Measurements from ENCODE around the gene OR6B1.

Gene OR6B1

DNA sequence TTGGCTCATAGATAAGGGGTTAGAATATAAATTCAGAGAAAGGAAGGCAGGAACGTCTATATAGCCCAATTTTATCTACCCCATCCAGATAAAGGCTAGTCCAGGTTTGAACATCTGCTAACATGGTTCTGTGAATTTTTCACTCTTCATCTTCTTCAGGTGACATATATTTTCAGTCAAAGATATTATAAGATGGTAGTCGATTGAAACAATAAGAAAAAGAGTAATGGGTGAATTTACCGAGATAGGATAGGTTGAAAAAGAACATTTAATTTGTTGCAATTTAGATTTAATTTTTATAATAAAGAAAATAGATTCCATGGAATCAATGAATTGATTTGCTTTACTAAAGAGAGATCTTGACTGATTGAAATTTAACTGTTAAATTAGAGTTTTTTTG lies 45.6 kb upstream of the OR6B1 start, which contains the start of gene OR2F1:
Gene OR2F1 (plus strand): TSS at position 301 of the 400 bp plus-strand sequence. CDS start 5,127 bp downstream, outside the sequence.
- TF ChIP-seq, protein P1, sequence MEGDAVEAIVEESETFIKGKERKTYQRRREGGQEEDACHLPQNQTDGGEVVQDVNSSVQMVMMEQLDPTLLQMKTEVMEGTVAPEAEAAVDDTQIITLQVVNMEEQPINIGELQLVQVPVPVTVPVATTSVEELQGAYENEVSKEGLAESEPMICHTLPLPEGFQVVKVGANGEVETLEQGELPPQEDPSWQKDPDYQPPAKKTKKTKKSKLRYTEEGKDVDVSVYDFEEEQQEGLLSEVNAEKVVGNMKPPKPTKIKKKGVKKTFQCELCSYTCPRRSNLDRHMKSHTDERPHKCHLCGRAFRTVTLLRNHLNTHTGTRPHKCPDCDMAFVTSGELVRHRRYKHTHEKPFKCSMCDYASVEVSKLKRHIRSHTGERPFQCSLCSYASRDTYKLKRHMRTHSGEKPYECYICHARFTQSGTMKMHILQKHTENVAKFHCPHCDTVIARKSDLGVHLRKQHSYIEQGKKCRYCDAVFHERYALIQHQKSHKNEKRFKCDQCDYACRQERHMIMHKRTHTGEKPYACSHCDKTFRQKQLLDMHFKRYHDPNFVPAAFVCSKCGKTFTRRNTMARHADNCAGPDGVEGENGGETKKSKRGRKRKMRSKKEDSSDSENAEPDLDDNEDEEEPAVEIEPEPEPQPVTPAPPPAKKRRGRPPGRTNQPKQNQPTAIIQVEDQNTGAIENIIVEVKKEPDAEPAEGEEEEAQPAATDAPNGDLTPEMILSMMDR (IDR thresholded peaks at IDR 0.05; ENCODE audit: low read depth, low read length, poor library complexity, severe bottlenecking), result no peak
- TF ChIP-seq EZH2phosphoT487 (IDR thresholded peaks at IDR 0.05; ENCODE audit: borderline replicate concordance, low read length), result no peak
- no peak within 1 kb of the TSS for H3K4me3 ChIP-seq (ENCODE audit: low read length)
- H3K4me2 ChIP-seq (ENCODE audit: low read length), result no peak within 1 kb of the TSS
- H3K27ac ChIP-seq (ENCODE audit: low read depth, low read length), result no peak within 1 kb of the TSS
- no peaks in the 10 kb centered on the region for H3K36me3 ChIP-seq (ENCODE audit: control insufficient read depth, low read length)
- H3K27me3 ChIP-seq (ENCODE audit: control insufficient read depth, low read length), result peaks cover 9% of the 10 kb centered on the region; the same call in 1 of the 2 replicates
- no peaks in the 10 kb centered on the region for H3K9me2 ChIP-seq (replicated peaks; ENCODE audit: control insufficient read depth, low read length)
- H3F3A ChIP-seq (ENCODE audit: control insufficient read depth, insufficient read depth), result no peaks in the 10 kb centered on the region
- H3K4me1 ChIP-seq (ENCODE audit: control insufficient read depth, low read length), result no peaks in the 10 kb centered on the region
- H3K79me2 ChIP-seq (ENCODE audit: control insufficient read depth, low read length), result no peaks in the 10 kb centered on the region
- H4K20me1 ChIP-seq (ENCODE audit: control insufficient read depth, insufficient read depth, low read depth, low read length), result no peaks in the 10 kb centered on the region
- H3K9me3 ChIP-seq (ENCODE audit: control insufficient read depth, insufficient read depth, low read length), result no peaks in the 10 kb centered on the region

- no peak overlapping the region for H3K4me2 ChIP-seq (ENCODE audit: low read length)
- H3K36me3 ChIP-seq (ENCODE audit: control insufficient read depth, low read length), result no peaks in the 10 kb centered on the region
- H3K27me3 ChIP-seq (ENCODE audit: control insufficient read depth, low read length), result peaks cover 9% of the 10 kb centered on the region; the same call in 1 of the 2 replicates
- no peak for TF ChIP-seq EZH2phosphoT487 (IDR thresholded peaks at IDR 0.05; ENCODE audit: borderline replicate concordance, low read length)
- TF ChIP-seq, protein P1 (IDR thresholded peaks at IDR 0.05; ENCODE audit: low read depth, low read length, poor library complexity, severe bottlenecking), result no peak
- no peaks in the 10 kb centered on the region for H3K79me2 ChIP-seq (ENCODE audit: control insufficient read depth, low read length)
- H4K20me1 ChIP-seq (ENCODE audit: control insufficient read depth, insufficient read depth, low read depth, low read length), result no peaks in the 10 kb centered on the region
- no peaks in the 10 kb centered on the region for H3K4me1 ChIP-seq (ENCODE audit: control insufficient read depth, low read length)
- H3K4me3 ChIP-seq (ENCODE audit: low read length), result no peak overlapping the region
- H3K9me3 ChIP-seq (ENCODE audit: control insufficient read depth, insufficient read depth, low read length), result no peaks in the 10 kb centered on the region
- no peak overlapping the region for H3K27ac ChIP-seq (ENCODE audit: low read depth, low read length)
- no peaks in the 10 kb centered on the region for H3F3A ChIP-seq (ENCODE audit: control insufficient read depth, insufficient read depth)
- no peaks in the 10 kb centered on the region for H3K9me2 ChIP-seq (replicated peaks; ENCODE audit: control insufficient read depth, low read length)
Measured at GRCh38 chr7:143958781-143959180, 41.3 kb upstream of the OR6B1 start.

DNA sequence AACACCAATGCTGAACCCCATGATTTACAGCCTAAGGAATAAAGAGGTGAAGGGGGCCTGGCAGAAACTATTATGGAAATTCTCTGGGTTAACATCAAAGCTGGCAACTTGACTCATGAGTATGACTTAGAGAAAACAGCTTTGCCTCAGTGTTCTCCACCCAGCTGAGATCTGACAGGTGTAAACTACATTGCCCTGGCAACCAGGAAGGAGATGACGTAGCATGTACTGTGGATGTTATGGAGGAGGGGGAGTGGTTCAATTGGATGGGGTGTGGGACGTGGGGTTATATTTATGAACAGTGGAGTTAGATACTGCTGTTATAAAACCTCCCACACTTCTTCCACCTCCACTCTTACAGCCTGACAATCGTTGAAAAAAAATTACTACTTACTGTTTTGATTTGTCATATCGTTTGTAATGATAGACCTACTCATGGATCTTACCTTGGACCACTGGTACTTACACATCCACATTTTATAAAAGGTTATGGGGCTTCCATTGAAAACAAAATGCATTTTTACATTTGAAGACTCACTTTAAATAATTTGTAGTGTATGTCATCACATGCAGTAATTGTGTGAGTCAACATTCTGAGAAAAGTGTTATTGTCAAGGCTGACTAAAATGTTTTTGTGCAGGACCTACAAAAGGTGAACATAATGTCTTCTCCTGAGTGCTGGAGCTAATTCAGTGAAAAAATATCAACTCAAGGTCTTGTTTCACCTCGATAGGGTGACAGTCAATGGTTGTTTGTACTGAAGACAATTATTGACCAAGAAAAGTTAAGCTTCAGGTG lies 39.1 kb upstream of the OR6B1 start:
- no peaks in the 10 kb centered on the region for H3K9me3 ChIP-seq (ENCODE audit: control insufficient read depth, insufficient read depth, low read length)
- no peaks in the 10 kb centered on the region for H3K79me2 ChIP-seq (ENCODE audit: control insufficient read depth, low read length)
- H3F3A ChIP-seq (ENCODE audit: control insufficient read depth, insufficient read depth), result no peaks in the 10 kb centered on the region
- H3K4me2 ChIP-seq (ENCODE audit: low read length), result no peak overlapping the region
- no peaks in the 10 kb centered on the region for H3K36me3 ChIP-seq (ENCODE audit: control insufficient read depth, low read length)
- H3K9me2 ChIP-seq (replicated peaks; ENCODE audit: control insufficient read depth, low read length), result no peaks in the 10 kb centered on the region
- no peaks in the 10 kb centered on the region for H4K20me1 ChIP-seq (ENCODE audit: control insufficient read depth, insufficient read depth, low read depth, low read length)
- H3K4me1 ChIP-seq (ENCODE audit: control insufficient read depth, low read length), result no peaks in the 10 kb centered on the region
- no peak overlapping the region for H3K4me3 ChIP-seq (ENCODE audit: low read length)
- no peak for TF ChIP-seq EZH2phosphoT487 (IDR thresholded peaks at IDR 0.05; ENCODE audit: borderline replicate concordance, low read length)
- TF ChIP-seq, protein P1 (IDR thresholded peaks at IDR 0.05; ENCODE audit: low read depth, low read length, poor library complexity, severe bottlenecking), result no peak
- H3K27me3 ChIP-seq (ENCODE audit: control insufficient read depth, low read length), result peaks cover 9% of the 10 kb centered on the region; the same call in 1 of the 2 replicates
- H3K27ac ChIP-seq (ENCODE audit: low read depth, low read length), result no peak overlapping the region

All from DOHH2 (cell line).